Cortex of kidney (tissue), 1 donor: Measurements from ENCODE around the gene NCOA1.
"Not testable (repeated sequence)": the region's sequence is repeated elsewhere in the genome, so short reads cannot be mapped to it uniquely, and the experiment has no call there.

Experiments
- DNase-seq: peaks from one replicate; lab custom pipeline; 2025; lab: John Stamatoyannopoulos, UW

Gene NCOA1

DNA sequence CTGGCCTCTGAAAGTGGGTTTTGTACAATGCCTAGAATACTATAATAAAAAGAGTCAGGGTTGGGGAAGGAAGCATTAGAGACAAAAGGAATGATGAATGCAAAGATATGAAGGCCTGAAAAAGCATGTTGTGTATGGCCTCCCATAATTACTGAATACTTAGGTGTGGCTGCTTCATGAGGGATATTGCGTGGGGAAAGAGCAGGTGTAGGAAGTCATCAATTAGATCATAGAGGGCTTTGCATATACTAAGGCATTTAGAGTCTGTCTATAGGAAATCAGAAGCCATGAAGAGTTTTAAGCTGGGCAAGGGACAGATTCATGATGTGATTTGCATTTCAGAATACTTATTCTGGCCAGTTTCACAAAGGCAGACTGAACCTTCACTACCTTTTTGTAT is 48.2 kb downstream of the NCOA1 start:
- DNase-seq, result no peak

DNA sequence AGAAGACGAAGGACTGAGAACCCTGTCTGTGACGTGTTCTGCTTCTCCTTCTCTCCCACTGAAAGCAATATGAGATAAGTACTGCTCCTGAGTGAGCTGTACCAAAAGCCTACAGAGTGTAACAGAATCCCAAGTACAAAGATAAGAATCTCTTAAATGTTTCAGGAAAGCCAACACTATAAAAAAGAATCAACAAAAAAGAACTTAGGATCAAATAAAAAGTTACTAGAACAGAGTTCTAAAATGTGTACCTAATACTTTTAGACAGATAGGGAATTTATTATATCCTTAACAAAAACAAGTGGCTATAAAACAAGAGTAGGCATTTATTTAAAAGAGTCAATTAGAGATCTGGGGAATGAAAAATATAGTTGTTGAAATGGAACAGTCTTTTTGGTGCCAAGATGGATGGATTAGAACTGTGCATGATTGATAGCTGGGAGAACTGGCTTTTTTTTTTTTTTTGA is 49.0 kb downstream of the NCOA1 start:
- no peak for DNase-seq

- no peak for DNase-seq
Measured at GRCh38 chr2:24541621-24542020, 50.6 kb downstream of the NCOA1 start.

GRCh38 chr2:24542269-24542872 is 51.3 kb downstream of the NCOA1 start:
- no peak for DNase-seq

DNA sequence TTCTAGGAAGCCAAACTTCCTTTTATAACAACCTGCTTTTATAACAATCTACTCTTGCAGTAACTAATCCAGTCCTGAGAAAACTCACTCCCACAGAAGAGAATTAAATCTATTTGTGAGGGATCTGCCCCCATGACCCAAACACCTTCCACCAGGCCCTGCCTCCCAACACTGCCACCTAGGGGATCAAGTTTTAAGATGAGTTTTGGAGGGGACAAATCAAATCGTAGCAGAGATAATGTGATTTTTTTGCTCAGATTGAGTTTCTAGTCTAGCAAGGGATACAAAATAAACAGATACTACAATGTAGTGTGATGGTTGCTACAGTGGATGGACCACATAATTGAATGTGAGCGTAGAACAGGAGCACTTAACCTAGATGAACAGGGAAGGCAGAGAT is 52.2 kb downstream of the NCOA1 start:
- no peak for DNase-seq

GRCh38 chr2:24544456-24545115 is 53.5 kb downstream of the NCOA1 start:
- no peak for DNase-seq

- no peak for DNase-seq
Measured at GRCh38 chr2:24546669-24547068, 55.6 kb downstream of the NCOA1 start.

- no peak for DNase-seq
Measured at GRCh38 chr2:24548058-24548457, 57.0 kb downstream of the NCOA1 start.

DNA sequence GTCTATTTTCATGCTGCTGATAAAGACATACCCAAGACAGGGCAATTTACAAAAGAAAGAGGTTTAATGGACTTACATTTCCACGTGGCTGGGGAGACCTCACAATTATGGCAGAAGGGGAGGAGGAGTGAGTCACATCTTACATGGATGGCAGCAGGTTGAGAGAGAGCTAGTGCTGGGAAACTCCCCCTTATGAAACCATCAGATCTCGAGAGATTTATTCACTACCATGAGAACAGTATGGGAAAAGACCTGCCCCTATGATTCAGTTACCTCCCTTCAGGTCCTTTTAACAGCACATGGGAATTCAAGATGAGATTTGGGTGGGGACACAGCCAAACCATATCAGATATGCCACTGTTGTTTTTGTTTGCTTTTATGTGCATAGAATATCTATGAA is 59.2 kb downstream of the NCOA1 start:
- not testable (repeated sequence) for DNase-seq

DNA sequence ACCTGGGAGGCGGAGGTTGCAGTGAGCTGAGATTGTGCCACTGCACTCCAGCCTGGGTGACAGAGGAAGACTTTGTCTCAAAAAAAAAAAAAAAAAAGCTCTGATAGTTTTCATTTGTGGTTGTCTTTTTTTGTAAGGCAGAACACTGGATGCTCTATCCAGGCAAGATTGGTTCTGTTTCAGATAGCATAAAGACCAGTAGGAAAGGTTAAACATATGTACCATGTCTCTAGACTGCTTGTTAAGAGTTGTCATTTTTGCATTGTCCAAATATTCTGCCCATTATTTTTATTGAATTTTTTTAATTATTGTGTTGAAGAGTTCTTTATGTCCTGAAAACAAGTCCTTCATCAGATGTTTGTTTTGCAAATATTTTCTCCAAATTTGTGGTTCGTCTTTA is 60.0 kb downstream of the NCOA1 start:
- DNase-seq, result no peak

- DNase-seq, result no peak
Measured at GRCh38 chr2:24552836-24553235, 61.8 kb downstream of the NCOA1 start.

DNA sequence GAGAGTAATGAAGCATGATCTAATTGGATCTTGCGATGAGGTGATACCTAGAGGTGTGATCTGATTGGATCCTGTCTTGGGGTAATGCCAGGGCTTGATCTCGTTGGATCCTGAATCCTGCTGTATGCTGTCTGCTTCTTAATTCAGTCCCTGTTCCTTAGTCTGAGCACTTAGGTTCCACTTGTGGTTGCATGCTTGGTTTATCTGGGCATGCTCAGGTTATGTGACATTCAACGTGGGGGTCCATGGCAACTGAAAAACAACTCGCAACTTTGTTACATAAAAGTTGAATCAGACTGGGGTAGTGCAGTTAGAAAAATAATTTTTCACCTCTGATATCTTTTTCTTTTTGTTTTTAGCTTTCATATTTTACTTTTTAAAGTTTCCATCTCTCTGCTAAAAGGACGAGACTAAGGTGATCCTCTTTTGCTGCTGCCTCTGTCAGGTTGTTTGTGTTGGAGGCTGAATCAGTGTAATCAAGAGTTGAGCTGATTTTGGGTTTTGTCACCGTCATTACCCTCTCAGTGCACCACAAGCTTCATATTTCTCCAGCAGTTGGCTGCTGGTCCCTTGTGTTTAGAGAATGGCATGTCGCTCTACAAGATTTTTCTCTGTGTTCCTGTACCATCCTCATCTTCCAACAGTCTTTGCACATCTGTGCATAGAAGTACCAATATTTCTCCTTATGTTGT is 67.9 kb downstream of the NCOA1 start:
- no peak for DNase-seq

DNA sequence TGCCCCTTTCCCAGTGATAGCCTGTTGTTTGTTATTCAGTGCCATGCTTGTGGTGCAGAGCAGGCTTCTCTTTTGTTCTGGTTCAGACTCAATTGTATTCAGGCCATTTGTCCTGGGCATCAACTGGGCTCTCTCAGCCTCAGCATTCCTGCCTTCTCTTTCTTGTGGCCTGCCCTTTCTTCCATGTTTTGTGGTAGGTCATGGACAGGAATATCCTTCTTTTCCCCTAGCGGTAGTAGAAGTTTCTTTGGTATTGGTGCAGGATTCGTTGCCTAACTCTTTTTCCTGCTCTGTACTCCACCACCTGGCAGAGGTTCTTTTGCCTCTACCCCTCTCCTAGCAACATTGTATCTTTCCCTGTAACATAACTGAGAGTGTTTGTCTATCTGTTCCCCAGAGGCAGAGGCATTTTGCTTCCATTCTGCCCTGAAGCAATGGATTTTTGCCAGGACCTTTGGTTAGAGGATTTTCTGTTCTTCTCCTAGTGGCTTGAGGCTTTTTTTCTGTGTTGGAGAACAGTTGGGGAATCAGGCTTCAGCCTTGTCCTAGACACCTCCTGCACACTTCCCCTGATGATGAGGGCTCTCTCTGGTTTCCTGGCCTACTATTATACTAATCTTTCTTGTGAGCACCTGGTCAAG is 68.5 kb downstream of the NCOA1 start:
- no peak for DNase-seq

GRCh38 chr2:24565537-24565936 is 74.5 kb downstream of the NCOA1 start:
- no peak for DNase-seq

DNA sequence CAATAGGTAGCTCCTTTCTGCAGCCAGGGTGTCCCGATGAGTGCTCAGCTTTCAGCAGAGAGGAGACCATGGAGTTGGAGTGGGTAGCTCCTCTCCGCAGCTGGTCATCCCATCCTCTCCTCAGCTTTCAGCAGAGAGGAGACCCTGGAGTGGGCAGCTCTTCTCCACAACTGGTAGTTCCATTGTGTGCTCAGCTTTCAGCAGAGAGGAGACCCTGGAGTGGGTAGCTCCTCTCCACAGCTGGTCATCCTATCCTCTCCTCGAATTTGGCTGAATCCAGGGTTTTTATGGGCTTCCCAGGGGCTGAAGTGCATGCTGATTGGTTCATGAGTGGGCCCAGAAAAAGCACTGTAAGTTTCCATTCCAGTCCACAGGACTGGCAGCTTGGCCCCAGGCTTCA is 75.2 kb downstream of the NCOA1 start:
- DNase-seq, result no peak

DNA sequence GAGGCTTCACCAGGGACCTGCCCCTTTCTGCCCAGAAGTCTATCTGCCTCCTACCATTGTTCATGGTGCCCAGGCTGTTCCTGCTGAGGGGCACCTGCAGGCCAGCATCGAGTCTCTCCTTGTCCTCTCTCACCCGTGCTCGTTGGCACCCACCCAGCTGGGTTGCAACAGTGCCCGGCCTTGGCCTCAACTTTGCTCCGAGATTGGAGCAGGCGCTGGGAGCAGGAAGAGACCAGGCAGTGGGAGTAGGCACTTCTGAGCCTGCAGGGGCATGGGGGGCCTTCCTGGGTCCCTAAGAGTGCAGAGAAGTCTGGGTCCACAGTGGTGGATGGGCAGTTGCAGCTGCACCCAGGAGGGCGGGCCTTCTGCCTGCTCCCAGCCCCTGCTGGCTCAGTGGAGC is 75.6 kb downstream of the NCOA1 start:
- no peak for DNase-seq

- no peak for DNase-seq
Measured at GRCh38 chr2:24568551-24568950, 77.5 kb downstream of the NCOA1 start.

- DNase-seq, result not testable (repeated sequence)
Measured at GRCh38 chr2:24569565-24569964, 78.5 kb downstream of the NCOA1 start.

DNA sequence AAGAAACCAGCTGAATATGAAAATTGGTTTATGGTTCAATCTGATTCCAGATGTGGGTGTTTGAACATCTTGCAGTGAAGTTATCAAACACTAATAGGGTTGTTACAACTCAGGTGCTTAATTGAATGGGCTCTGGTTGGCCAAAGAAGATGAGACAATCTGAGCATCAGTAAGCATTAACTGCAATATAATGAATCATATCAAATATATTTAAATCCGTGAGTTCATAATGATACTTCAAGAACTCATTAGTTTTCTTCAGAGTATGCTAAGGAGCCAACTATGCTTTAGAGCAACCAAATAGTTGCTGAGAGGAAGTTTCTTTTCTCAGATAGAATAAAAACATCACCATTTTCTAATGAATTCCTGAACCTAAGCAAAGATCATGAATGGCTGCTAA is 79.2 kb downstream of the NCOA1 start:
- DNase-seq, result no peak

DNA sequence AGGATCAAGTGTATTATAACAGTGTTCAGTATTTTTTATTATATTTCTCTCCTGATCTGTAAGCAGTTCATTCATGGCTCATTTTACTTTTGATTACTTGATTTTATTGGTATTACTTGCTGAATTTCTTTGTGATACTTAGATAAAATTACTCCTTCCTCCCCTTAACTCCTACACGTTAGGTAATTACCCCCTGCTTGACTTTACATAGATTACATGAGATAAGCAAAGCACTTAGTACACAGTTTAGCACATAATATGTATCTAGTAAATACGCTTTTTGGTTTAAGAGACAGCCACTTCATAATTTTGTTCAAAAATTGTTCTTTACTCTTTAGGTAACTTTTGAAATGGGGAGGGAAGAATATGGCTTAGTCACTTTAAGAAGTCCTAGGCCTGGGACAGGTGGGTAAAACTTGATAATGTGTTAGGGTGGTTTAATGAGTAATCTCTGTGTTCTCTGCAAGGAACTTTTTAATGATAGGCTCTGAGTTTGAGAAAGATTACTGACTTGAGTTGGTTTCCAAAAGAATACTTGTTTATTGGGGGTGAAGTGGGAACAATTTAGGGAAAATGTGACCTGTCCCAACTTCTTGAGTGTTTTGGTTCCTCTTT is 80.9 kb downstream of the NCOA1 start:
- DNase-seq, result no peak

GRCh38 chr2:24576146-24576545 is 85.1 kb downstream of the NCOA1 start:
- no peak for DNase-seq

DNA sequence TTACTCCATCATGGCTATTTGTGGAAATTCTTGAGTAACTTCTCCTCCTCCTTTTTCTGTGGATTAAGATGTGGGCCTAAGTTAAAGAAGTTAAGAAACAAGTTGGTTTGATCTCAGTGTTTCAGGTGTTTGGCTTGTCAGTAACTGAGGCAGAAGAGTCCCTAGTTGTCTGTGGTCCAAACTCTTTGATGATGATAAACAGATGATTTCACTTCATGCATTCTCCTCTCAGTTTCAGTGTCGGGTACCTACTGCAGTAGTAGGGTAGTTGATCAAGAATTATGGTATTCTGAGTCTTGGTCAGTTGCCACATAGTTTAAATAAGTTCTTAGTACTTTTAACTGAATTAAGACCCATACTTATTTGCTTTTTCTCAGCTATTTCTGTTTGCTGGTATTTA is 85.6 kb downstream of the NCOA1 start:
- DNase-seq, result no peak
